Measurements from ENCODE around the gene MAEA.

Gene MAEA

GRCh38 chr4:1297456-1298325, 8.0 kb downstream of the MAEA start:
- no peak overlapping the region for H3K4me3 ChIP-seq (ENCODE audit: low read depth, low read length)
- H3K9me3 ChIP-seq (ENCODE audit: control insufficient read depth, low read length) = no peaks in the 10 kb centered on the region
- H3K4me2 ChIP-seq (ENCODE audit: low read length) = no peak overlapping the region
- H2AFZ ChIP-seq = no peak overlapping the region
- H3K27ac ChIP-seq = no peak overlapping the region
- H3K27me3 ChIP-seq (ENCODE audit: control insufficient read depth, insufficient read depth, low read length) = no peaks in the 10 kb centered on the region
- no peaks in the 10 kb centered on the region for H3K4me1 ChIP-seq
- TF ChIP-seq CTCF (IDR thresholded peaks at IDR 0.05) = no peak
- H3K36me3 ChIP-seq (ENCODE audit: control insufficient read depth, insufficient read depth, low read length) = no peaks in the 10 kb centered on the region
- no peak overlapping the region for H3K9ac ChIP-seq
- H3K79me2 ChIP-seq = peaks cover 42% of the 10 kb centered on the region

DNA sequence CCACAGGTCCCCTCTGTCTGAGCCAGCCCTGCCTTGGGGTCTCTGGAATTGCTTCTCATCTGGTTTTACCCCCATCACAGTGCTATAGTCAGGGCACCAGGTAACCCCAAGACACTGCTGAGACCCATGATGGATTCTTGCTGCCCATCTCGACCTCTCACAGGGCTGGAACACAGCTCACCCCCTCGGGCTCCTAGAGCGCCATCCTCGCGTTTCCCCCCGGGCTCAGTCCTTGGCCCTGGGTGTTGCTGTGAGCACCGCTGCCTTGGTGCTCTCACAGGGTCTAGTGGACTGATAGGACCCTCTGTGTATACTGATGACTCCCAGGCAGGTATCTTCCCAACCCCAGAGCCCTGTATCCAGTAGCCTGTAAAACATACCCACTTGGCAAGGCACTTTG, 8.8 kb downstream of the MAEA start:
- Histone ChIP-seq H3K4me1 (no peaks in the 10 kb centered on the region), H3K36me3 (ENCODE audit: control insufficient read depth, insufficient read depth, low read length) (no peaks in the 10 kb centered on the region), H3K79me2 (peaks cover 40% of the 10 kb centered on the region), H3K9ac (no peak overlapping the region), H2AFZ (no peak overlapping the region), H3K27ac (no peak overlapping the region), H3K4me2 (ENCODE audit: low read length) (no peak overlapping the region), H3K4me3 (ENCODE audit: low read depth, low read length) (no peak overlapping the region), H3K9me3 (ENCODE audit: control insufficient read depth, low read length) (no peaks in the 10 kb centered on the region), H3K27me3 (ENCODE audit: control insufficient read depth, insufficient read depth, low read length) (no peaks in the 10 kb centered on the region)
- TF ChIP-seq CTCF (IDR thresholded peaks at IDR 0.05) = no peak

DNA sequence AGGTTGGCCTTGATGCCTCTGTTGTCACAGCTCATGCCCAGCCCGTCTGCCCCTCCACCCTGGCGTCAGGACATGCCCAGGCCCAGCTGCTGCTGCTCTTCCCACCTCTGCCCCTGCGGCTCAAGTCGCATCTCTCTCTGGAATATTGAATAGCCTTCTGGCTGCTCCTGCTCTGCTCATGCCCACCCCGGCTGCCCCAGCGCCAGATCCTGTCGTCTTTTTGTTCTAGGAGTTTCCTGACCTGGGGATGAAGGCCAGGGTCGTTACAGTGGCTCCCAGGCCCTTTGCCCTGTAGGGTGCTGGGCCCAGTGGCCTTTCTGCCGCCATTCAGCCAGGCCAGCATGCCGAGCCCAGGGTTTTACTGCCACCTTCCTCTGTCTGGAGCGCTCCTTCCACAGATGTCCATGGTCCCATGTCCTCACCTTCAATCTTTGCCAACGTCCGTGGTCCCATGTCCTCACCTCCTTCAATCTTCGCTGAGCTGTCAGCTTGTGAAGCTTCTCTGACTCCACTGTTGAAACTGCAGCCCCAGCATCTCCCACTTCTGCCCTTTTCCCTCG, 9.7 kb downstream of the MAEA start:
- Histone ChIP-seq H3K4me1 (no peaks in the 10 kb centered on the region), H3K4me3 (ENCODE audit: low read depth, low read length) (no peak overlapping the region), H3K27me3 (ENCODE audit: control insufficient read depth, insufficient read depth, low read length) (no peaks in the 10 kb centered on the region), H3K79me2 (peaks cover 31% of the 10 kb centered on the region), H3K36me3 (ENCODE audit: control insufficient read depth, insufficient read depth, low read length) (no peaks in the 10 kb centered on the region), H3K9ac (no peak overlapping the region), H2AFZ (no peak overlapping the region), H3K9me3 (ENCODE audit: control insufficient read depth, low read length) (no peaks in the 10 kb centered on the region), H3K27ac (no peak overlapping the region), H3K4me2 (ENCODE audit: low read length) (no peak overlapping the region)
- no peak for TF ChIP-seq CTCF (IDR thresholded peaks at IDR 0.05)

DNA sequence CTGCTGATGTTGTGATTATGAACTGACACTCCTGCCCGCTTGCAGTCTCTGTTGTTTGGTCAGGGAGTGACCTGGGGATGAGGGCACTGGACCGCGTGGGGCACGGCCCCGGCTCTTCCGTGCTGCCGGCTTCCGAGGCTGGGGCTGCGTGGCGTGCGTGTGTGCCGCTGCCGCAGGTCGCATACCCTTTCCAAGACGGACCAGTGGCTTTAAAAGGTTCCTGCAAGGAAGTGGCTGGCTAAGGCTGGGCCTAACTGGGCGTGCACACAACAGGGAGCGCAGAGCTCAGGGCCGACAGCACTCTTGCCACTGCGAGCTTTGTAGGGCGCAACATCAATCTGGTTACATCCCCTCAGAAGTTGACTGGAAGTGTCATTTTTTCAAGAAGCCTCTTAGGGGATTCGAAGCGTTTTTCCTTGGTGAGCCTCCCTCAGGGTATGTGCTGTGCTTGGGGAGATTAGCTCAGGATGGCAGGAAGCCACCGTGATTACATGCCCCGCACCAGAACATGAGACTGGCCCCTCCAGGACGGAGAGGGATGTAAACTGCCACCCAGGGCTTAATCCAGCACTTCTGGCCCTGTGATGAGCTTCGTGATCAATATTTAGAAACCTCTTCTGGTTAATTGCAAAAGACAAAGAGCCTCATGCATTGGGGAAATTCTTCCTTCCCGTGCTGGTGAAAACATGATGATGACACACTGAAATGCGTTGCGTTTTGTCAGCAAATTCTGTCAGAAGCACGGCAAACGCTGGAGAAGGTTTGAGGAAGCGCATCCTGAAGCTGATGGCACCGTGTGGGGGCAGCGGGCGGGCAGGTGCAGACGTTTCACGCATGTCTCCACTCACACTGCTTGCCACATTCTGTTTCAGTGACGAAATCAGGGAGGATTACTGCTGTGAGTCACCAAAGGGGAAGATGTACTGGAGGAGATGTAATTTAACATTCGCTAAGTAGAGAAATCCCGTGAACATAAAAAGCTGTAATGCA, 11.1 kb downstream of the MAEA start:
- Histone ChIP-seq H3K27ac (no peak overlapping the region), H3K4me2 (ENCODE audit: low read length) (peak overlapping the region; percentile 5), H3K9me3 (ENCODE audit: control insufficient read depth, low read length) (no peaks in the 10 kb centered on the region), H2AFZ (no peak overlapping the region), H3K4me1 (no peaks in the 10 kb centered on the region), H3K9ac (no peak overlapping the region), H3K4me3 (ENCODE audit: low read depth, low read length) (no peak overlapping the region), H3K27me3 (ENCODE audit: control insufficient read depth, insufficient read depth, low read length) (no peaks in the 10 kb centered on the region), H3K36me3 (ENCODE audit: control insufficient read depth, insufficient read depth, low read length) (no peaks in the 10 kb centered on the region), H3K79me2 (peaks cover 29% of the 10 kb centered on the region)
- TF ChIP-seq CTCF (IDR thresholded peaks at IDR 0.05) = no peak
